Hematopoietic multipotent progenitor cell treated with erythropoietin and hydrocortisone succinate and interleukin-3 and kit ligand, for 4 days (in vitro differentiated cells): ENCODE results near the gene LCP2.
A peak's percentile ranks its signal among the peaks of the same experiment; 100 is the strongest.

Experiments
- DNase-seq: peaks from one replicate; pipeline ENCODE4 v3.0.0-alpha.2; 2015

Gene LCP2

DNA sequence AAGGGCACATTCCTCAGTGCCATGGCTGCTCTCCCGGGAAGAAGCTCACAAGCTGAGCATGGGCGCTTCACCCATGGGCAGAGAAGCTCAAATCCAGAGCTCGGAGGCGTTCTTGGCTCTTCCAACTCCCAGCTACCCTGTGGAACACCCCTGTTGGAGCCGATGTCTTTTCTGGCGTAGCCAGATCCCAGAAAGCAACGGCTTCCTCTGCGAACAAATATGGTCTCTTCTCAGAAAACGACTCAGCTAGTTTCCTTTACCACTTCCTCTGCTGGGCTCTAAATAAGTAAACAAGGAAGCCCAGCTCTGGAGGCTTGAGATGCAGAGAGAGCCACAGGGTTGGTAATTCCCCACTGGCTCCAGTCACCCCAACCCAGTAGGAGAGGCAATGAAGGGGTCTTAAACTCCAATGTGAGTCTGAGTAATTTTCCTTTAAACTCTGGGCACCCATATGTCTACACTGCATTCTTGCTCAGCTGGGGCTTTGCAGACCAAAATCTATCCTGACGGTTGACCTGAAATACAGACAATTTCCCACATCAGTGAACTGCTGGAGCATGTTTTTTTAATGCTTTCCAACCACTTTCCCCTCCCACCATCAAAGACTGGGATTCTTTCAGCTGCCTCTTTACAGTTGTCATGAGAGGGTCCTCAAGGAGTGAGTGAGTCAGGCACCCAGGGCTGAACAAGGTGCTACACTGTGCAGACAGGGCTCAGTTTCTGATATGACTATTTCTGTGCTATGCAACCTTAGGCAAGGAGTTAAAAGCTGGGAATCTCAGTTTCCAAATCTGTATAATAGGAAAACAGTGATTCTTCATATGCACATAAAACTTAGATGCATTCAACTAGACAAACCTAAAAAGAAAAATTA, at the start of gene LCP2:
TSS of gene LCP2 (minus strand) at position 189 of the 874 bp plus-strand sequence. CDS start at position 23, 166 bp downstream.
- DNase-seq, result peak; percentile 89

DNA sequence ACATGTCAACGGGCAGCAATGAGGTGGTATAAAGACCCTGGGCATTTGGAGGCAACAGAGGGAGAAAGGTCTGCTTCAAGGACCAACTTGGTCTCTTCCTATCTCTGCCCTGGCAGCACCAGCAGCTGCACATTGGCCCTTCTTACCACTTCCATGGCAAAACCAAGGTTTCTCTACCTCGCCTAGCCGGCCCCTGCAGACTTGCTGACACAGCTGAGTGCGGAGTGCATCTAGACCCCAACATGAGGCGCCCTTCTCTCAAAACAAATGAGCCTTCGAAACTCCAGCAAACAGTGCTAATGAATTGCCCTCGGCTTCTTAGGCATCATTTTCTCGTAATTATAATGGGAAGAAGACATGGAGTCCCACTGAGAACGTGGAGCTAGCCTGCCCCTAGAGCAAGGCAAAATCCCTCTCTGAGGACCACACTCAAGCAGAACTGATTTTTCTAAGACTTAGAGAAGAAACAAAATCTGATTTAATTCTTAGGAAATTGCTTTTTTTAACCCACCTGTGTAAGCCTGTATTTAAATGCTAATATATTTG, 49.5 kb upstream of the LCP2 start:
- no peak for DNase-seq

DNA sequence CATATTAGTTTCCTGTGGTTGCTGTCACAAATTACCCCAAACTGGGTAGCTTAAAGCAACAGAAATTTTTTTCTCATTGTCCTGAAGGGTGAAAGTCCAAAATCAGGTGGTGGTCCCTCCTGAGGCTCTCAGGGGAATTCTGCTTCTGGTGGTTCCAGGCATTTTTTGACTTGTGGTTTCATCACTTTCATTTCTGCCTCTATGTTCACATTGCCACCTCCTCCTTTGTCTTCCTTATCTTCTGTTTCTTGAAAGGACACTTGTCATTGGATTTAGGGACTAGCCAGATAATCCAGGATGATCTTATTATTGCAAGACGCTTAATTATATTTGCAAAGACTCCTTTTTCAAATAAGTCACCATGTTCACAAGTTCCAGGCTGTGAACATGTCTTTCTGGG, 48.4 kb upstream of the LCP2 start:
- no peak for DNase-seq

DNA sequence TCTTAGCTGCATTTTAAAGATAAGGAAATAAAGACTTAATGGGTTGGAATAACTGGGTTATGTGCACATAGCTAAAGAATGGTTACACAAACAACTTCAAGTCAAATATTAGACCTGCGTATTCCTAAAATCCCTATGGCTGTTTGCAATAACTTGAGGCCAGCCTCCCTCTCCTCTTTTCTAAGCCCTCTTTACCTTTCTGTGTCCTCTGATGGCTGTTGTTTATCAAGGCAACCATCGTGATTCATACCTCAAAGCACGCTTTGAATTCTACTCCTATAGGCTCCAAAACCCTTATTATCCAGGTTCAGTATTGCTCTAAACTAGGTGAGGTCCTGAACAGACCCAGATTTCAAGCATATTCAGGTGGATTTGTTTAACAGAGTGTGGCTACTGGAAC, 45.6 kb upstream of the LCP2 start:
- no peak for DNase-seq

DNA sequence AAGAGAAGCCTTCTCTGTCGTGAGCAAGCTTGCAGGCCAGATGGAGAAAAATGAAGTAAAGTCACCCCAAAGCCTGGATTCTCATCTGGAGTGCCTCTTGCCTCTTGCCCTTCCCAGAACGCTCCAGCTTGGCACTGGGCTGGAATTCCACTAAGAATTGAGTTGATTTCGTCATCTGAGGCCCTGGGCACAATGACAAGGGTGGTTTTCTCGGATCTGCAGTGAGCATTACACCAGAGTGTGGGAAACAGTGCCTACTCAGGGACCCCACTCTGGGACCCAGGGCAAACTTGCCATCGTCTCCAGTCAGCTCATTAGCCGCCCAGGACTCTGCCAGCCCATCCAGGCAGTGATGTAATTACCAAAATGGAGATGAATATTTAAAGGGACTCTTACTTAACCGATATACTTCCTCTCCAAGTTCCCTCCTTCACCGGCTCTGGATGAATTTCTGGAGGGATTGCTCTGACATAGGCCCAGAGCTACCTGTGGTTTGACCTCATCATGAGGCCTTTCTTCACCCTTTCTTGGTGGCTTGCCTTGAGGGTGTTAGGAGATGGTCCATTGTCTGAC, 44.7 kb upstream of the LCP2 start:
- no peak for DNase-seq

DNA sequence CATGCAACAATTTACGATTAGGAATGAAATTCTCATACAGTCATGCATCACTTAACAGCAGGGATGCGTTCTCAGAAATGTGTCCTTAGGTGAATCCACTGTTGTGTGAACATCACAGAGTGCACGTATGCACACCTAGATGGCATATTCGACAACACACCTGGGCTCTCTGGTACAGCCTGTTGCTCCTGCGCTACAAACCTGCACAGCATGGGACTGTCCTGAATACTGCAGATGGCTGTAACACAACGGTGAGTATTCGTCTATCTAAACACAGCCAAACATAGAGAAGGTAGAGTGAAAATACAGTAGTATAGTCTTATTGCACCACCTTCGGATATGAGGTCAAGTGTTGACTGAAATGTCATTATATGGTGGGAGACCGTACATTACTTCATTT, 44.0 kb upstream of the LCP2 start:
- no peak for DNase-seq

GRCh38 chr5:170339780-170340167, 42.2 kb upstream of the LCP2 start:
- DNase-seq, result no peak

- DNase-seq, result peak; percentile 82
These were observed 41.6 kb upstream of the LCP2 start for GRCh38 chr5:170338933-170339779.

DNA sequence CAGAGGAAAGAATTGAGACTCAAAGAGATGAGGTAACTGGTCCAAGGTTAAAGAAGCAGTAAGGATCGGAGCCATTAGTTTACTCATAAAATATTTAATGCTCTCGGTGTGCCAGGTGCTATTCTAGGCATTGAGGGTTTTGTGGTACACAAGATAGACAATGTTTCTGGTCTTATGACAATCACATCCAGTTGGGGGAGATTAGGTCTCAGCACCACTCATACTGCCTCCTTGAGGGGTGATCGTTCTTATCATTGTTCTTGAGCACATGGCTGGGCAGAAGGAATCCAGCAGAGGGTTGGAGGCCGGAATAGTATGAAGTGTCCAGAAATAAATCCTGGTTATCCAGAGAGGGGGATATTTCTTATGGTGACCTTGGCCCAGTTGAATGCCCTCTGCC, 40.7 kb upstream of the LCP2 start:
- DNase-seq, result peak; percentile 79

DNA sequence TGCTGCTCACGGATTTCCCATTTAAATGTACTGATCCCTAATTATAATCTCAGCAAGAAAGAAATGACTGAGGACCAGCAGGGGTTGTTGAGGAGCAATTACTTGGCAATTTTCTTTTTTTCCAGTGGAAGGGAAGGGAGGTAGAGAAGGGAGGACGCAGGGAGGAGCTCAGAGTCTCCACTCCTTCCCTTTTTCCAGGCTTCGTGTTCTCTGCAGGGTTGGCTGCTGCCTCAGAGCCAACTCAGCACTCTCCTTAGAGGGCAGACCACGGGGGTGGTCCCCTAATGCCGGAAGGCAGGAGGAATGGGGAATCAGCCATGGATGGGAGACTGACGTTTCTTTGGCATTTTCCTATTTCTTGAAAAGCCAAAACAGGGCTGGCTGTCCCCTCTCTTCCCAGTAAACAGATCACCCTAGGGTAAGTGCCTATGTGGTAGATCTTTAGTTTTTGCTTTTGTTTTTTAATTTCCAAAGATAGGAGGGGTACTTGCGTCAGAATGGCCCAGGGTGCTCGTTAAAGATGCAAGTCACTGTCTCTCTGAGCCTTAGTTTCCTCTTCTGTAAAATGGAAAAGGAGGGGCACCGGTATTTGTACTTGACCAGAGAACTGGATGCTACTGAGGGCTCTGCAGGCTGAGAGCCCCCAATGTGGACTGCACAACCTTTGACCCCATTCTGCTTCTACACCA, 39.6 kb upstream of the LCP2 start:
- no peak for DNase-seq

DNA sequence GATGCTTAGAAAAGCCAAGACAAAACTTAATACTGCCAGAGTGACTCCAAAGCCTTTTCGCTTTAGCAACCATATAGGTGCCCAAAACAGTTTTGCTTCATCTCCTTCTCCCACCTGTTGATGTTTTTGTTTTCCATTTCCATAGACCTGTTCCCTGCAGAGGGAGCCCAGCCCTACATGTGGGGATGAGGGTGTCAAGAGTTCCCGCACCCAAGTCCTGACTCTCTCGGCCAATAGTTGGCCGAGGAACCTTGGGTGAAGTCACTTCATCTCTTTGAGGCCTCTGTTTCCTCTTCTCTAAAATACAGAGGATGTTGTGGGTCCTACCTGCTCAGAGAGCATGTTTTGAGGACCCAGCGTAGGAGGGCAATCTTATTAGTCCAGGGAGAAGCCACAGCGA, 38.5 kb upstream of the LCP2 start:
- DNase-seq, result no peak

GRCh38 chr5:170334626-170335025, 37.0 kb upstream of the LCP2 start:
- DNase-seq, result no peak

DNA sequence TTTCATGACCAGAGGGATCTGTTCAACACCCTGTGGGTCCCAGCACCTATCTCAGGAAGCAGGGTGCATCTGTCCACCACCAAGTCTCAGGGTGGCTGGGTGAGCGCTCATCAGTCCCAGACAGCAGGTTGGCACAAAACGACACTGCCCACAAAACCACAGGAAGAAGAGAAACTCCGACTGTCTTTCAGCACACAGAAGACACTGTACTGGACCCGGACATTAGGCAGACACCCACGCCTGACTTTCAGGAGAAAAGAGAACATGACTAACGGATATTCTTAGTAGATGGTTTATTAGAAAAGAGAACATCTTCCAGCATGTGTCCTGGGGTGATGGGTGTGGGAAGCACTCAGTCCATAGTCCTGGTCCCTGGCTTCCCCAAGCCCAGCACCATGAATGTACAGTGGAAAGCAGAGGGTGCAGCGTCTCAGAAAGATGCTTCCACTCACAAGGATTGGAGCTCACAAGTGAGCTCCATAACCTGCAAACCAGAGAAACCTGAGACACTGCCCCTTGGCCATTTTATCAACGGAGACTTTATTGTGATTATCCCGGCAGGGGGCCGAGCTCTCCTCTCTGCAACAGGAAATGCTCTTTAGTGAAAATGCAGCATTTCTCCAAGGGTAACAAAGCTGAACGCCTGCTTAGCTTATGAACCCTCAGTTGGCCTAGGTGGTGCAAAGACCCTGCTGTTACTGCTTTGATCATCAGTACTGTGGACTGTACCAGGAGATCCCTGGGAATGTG, 35.8 kb upstream of the LCP2 start:
- DNase-seq, result peak; percentile 96

DNA sequence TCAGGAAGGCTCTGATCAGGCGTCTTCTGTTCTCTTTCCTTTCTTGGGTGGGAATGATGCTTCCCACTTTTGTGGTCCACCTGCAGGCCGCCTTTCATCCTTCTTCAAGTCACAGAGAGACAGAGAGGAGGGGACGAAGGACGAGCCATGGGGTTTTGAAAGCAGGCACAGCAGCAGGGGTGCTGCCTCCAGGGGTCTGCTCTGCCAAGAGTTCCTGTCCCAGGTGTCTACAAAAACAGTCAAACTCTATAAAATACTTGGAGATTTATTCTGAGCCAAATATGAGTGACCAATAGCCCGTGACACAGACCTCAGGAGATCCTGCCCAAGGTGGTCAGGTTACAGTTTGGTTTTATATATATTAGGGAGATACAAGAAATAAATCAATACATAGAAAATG, 34.5 kb upstream of the LCP2 start:
- no peak for DNase-seq

GRCh38 chr5:170330568-170331054, 33.0 kb upstream of the LCP2 start:
- peak; percentile 81 for DNase-seq

GRCh38 chr5:170329524-170329923, 31.9 kb upstream of the LCP2 start:
- no peak for DNase-seq

DNA sequence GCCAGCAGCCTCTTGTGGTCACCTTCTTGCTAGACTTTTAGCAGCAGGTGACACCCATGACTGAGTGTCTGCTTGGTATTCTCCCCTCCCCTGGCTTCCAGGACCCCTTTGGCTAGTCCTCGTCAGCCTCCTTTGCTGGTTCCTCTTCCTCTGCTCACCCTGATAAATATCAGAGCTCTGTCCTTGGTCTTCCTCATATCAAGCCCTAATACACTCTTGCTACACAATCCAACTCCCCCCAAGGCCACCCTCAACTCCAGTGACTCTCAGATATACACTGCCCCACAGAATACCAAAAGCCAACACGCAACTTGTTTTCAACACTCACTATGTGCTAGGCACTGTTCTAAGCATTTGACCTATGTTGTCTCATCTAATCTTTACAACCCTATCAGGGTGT, 30.3 kb upstream of the LCP2 start:
- DNase-seq, result peak; percentile 69

GRCh38 chr5:170327168-170327567, 29.6 kb upstream of the LCP2 start:
- DNase-seq, result no peak

GRCh38 chr5:170319301-170319700, 21.7 kb upstream of the LCP2 start:
- no peak for DNase-seq

- DNase-seq, result no peak
These were observed 19.9 kb upstream of the LCP2 start for GRCh38 chr5:170317499-170317898.

DNA sequence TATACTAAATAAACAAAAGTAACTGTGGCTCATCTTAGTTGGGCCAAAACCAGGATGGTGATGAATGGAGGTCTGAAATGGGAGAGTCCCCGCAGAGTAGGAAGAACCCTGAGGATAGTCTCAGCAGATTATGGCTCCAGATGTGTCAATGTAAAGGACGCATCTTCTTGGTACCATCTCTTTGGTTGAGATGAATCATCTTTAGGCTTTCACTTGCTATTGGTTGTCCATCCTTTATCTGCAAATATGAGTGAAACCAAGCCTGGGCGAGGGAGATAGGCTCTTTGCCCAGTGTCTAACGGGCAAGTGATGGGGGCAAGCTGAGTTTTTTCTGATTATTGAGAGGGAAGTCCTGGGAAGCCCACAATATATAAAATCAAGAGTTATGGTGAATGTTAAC, 19.4 kb upstream of the LCP2 start:
- DNase-seq, result peak; percentile 94

GRCh38 chr5:170315154-170315553, 17.6 kb upstream of the LCP2 start:
- DNase-seq, result no peak
